HEK293T (cell line): ENCODE data around the gene FCER2.

Source experiments
- CTCF ChIA-PET: fragments of 350-600 bp; formaldehyde crosslinking; extraction: SDS; loops from one replicate; lab custom pipeline; 2021; ENCODE audit warnings: antibody characterized with exemption, inconsistent platforms; lab: Yijun Ruan, JAX
- POLR2A ChIA-PET: fragments of 350-600 bp; formaldehyde crosslinking; extraction: SDS; loops from one replicate; lab custom pipeline; 2020; ENCODE audit warnings: antibody characterized with exemption, inconsistent platforms; lab: Yijun Ruan, JAX
- DNase-seq: peaks from one replicate; pipeline ENCODE4 v3.0.0; 2012; ENCODE audit warnings: mixed read lengths; ENCODE audit errors: extremely low spot score
- ARNT ChIP-seq: fragments of 450-650 bp; IDR thresholded peaks from 2 replicates; pipeline ENCODE4 v1.6.1; 2017; ENCODE audit warnings: mild to moderate bottlenecking
- BHLHE40 ChIP-seq: fragments of 450-650 bp; IDR thresholded peaks from 2 replicates; pipeline ENCODE4 v1.6.1; 2016; ENCODE audit warnings: mild to moderate bottlenecking, moderate library complexity, borderline replicate concordance
- CTBP1 ChIP-seq: fragments of 450-650 bp; IDR thresholded peaks from 2 replicates; pipeline ENCODE4 v1.6.1; 2016; ENCODE audit warnings: borderline replicate concordance
- ELF4 ChIP-seq: fragments of 450-650 bp; IDR thresholded peaks from 2 replicates; pipeline ENCODE4 v1.6.1; 2017; ENCODE audit warnings: antibody characterized with exemption
- FOXA1 ChIP-seq: fragments of 450-650 bp; IDR thresholded peaks from 2 replicates; pipeline ENCODE4 v1.6.1; 2016; ENCODE audit warnings: mild to moderate bottlenecking
- FOXK2 ChIP-seq: fragments of 450-650 bp; IDR thresholded peaks from 2 replicates; pipeline ENCODE4 v1.6.1; 2016; ENCODE audit warnings: mild to moderate bottlenecking
- FOXM1 ChIP-seq: fragments of 450-650 bp; IDR thresholded peaks from 2 replicates; pipeline ENCODE4 v1.6.1; 2017; ENCODE audit warnings: mild to moderate bottlenecking, borderline replicate concordance
- HDGF ChIP-seq: fragments of 450-650 bp; IDR thresholded peaks from 2 replicates; pipeline ENCODE4 v1.6.1; 2017; ENCODE audit warnings: antibody characterized with exemption, borderline replicate concordance
- L3MBTL2 ChIP-seq: fragments of 450-650 bp; conservative IDR thresholded peaks from 2 replicates; pipeline ENCODE4 v1.6.1; 2016; ENCODE audit warnings: mild to moderate bottlenecking
- NFRKB ChIP-seq: fragments of 450-650 bp; IDR thresholded peaks from 2 replicates; pipeline ENCODE4 v1.6.1; 2016; ENCODE audit warnings: mild to moderate bottlenecking, moderate library complexity
- SP1 ChIP-seq: fragments of 450-650 bp; IDR thresholded peaks from 2 replicates; pipeline ENCODE4 v1.6.1; 2017
- SUZ12 ChIP-seq: fragments of 450-650 bp; IDR thresholded peaks from 2 replicates; pipeline ENCODE4 v1.6.1; 2016; ENCODE audit warnings: mild to moderate bottlenecking
- TARDBP ChIP-seq: fragments of 450-650 bp; IDR thresholded peaks from 2 replicates; pipeline ENCODE4 v1.6.1; 2016
- ZNF384 ChIP-seq: fragments of 450-650 bp; IDR thresholded peaks from 2 replicates; pipeline ENCODE4 v1.6.1; 2016
- TF ChIP-seq, protein P1 (sequence below): fragments of 450-650 bp; IDR thresholded peaks from 2 replicates; pipeline ENCODE4 v1.6.1; 2016

Gene FCER2

GRCh38 chr19:7640803-7641202, 61.1 kb downstream of the FCER2 start:
- no peak for TF ChIP-seq TARDBP
- no peak for TF ChIP-seq HDGF
- no peak for TF ChIP-seq FOXA1
- no peak for TF ChIP-seq FOXK2
- no peak for TF ChIP-seq SP1
- TF ChIP-seq CTBP1, result no peak
- no peak for TF ChIP-seq ELF4
- TF ChIP-seq BHLHE40, result no peak
- no peak for TF ChIP-seq SUZ12
- TF ChIP-seq L3MBTL2, result no peak
- no peak for TF ChIP-seq FOXM1
- TF ChIP-seq, protein P1, sequence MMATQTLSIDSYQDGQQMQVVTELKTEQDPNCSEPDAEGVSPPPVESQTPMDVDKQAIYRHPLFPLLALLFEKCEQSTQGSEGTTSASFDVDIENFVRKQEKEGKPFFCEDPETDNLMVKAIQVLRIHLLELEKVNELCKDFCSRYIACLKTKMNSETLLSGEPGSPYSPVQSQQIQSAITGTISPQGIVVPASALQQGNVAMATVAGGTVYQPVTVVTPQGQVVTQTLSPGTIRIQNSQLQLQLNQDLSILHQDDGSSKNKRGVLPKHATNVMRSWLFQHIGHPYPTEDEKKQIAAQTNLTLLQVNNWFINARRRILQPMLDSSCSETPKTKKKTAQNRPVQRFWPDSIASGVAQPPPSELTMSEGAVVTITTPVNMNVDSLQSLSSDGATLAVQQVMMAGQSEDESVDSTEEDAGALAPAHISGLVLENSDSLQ, result no peak
- no peak for TF ChIP-seq NFRKB
- no peak for TF ChIP-seq ZNF384
- TF ChIP-seq ARNT, result no peak
- CTCF ChIA-PET, result no interaction called here
- POLR2A ChIA-PET, result interaction anchor here (1.1 kb wide), 1 partner anchor 9 kb away, joined by 3 read pairs; no protein-coding TSS in a partner anchor
- DNase-seq, result no peak

DNA sequence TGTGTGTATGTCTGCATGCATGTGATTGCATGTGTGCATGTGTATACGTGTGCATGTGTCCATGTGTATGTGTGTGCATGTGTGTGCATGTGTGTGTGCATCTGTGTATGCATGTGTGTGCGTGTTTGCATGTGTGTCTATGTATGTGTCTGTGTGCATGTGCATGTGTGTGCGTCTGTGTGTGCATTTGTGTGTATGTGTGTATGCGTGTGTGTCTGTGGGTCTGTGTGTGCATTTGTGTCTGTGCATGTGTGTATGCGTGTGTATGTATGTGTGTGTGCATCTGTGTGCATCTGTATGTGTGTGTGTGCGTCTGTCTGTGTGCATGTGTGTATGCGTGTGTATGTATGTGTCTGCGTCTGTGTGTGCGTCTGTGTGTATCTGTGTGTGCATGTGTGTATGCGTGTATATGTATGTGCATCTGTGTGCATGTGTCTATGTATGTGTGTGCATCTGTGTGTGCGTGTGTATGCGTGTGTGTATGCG, 62.0 kb downstream of the FCER2 start:
- ChIA-PET POLR2A (interaction anchor here (2.3 kb wide), 1 partner anchor 10 kb away, joined by 10 read pairs; the partner anchor contains the start of genes PET100 and XAB2), CTCF (no interaction called here)
- no peak for TF ChIP-seq NFRKB
- peak; percentile 93 for TF ChIP-seq TARDBP
- no peak for DNase-seq

DNA sequence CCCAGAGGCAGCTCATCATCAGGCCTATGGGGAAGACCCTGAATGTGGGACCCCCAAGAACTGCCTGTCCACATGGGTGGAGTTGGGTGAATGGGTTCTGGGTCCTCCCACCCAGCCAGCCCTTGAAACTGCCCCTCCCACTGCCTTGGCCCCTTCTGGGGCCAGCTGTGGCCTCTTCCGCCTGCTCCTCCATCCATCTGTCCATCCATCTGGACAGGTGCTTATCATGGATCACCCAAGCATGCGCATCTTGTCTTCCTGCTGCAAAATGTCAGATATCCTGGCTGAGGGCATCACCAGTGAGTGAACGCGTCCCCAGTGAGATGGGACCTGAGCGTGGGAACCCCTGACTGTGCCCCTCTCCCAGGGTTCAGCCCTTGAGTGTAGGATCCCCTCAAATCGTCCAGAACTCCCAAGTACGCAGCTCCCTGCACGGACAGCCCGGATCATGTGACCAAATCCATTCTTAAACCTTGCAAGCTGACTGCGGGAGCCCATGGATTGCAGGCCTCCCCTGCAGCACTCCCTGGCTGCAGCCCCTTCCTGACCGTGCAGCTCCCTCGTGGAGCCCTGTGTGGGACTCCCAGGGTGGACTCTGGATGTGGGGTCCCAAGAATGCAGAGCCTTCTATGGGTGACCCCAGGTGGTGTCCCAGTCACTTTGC, 63.0 kb downstream of the FCER2 start:
- POLR2A ChIA-PET, result interaction anchor here (2.3 kb wide), 1 partner anchor 9 kb away, joined by 10 read pairs; the partner anchor contains the start of genes PET100 and XAB2
- CTCF ChIA-PET, result interaction anchor here (1.0 kb wide), 1 partner anchor 70 kb away, joined by 3 read pairs; no protein-coding TSS in a partner anchor

More for the DNA sequence above, 63.0 kb downstream of the FCER2 start:
- TF ChIP-seq ZNF384 (no peak), FOXM1 (no peak)
- DNase-seq, result no peak
